K562 (cell line): ENCODE measurements around the gene SPATA2L.

Source experiments
- PCBP2 ChIP-seq: fragments of 200-400 bp; formaldehyde crosslinking; IDR thresholded peaks from 2 replicates; pipeline ENCODE4 v1.6.1; 2018; ENCODE audit warnings: low read length, low read depth, mild to moderate bottlenecking, moderate library complexity; ENCODE audit not compliant: poor library complexity, severe bottlenecking
- RBM39 ChIP-seq: fragments of 200-400 bp; formaldehyde crosslinking; optimal IDR thresholded peaks from 2 replicates; pipeline ENCODE3; 2018; ENCODE audit warnings: low read depth, low read length
- SMARCA5 ChIP-seq: fragments of 450-650 bp; IDR thresholded peaks from 2 replicates; pipeline ENCODE4 v1.6.1; 2016
- SMC3 ChIP-seq: conservative IDR thresholded peaks from 2 replicates; pipeline ENCODE4 v1.6.1; 2011; ENCODE audit warnings: low read depth, low read length, improper control_type of control experiment; ENCODE audit not compliant: insufficient read depth
- ZBTB17 ChIP-seq: fragments of 450-650 bp; formaldehyde crosslinking; IDR thresholded peaks from 2 replicates; pipeline ENCODE4 v1.4.0; 2020; ENCODE audit warnings: mild to moderate bottlenecking
- ZNF780A ChIP-seq: fragments of 250-450 bp; sonication (Bioruptor Pico); IDR thresholded peaks from 2 replicates; pipeline ENCODE4 v1.5.0; 2021; ENCODE audit warnings: mild to moderate bottlenecking
- TF ChIP-seq, protein P1 (sequence below): sonication (generic); formaldehyde crosslinking; IDR thresholded peaks from 2 replicates; pipeline ENCODE4 v1.9.0; 2022; ENCODE audit warnings: mild to moderate bottlenecking, missing genetic modification reagents
- TF ChIP-seq, protein P2 (sequence below), 2 experiments: IDR thresholded peaks in 1 of 2; conservative IDR thresholded peaks in 1 of 2; 2 replicates each; pipeline ENCODE4 v1.6.1; 2016; ENCODE audit warnings: low read depth in 2 of 2, mild to moderate bottlenecking in 1 of 2, missing compliant biosample characterization in 1 of 2, missing genetic modification characterization in 1 of 2, moderate library complexity in 1 of 2
- TF ChIP-seq, protein P3 (sequence below), 2 experiments: IDR thresholded peaks; 2 replicates each; pipeline ENCODE4 v1.6.1; 2012; ENCODE audit warnings: improper control_type of control experiment in 2 of 2, low read depth in 2 of 2, low read length in 2 of 2, borderline replicate concordance in 1 of 2
- TF ChIP-seq, protein P4 (sequence below), 3 experiments: fragments of 200-800 bp in 1 of 3; sonication (Bioruptor generic) in 1 of 3; sonication (generic) in 1 of 3; formaldehyde crosslinking in 1 of 3; IDR thresholded peaks; 2 replicates each; pipeline versions ENCODE4 v1.6.1 to v1.8.0; 2016 to 2022; ENCODE audit warnings: mild to moderate bottlenecking in 2 of 3, missing compliant biosample characterization in 2 of 3, missing genetic modification characterization in 2 of 3, missing genetic modification reagents in 1 of 3
- TF ChIP-seq, protein P5 (sequence below): fragments of 200-800 bp; sonication (Bioruptor generic); IDR thresholded peaks from 2 replicates; pipeline ENCODE4 v1.6.1; 2016; ENCODE audit warnings: missing genetic modification characterization, missing compliant biosample characterization
- TF ChIP-seq, protein P6 (sequence below), 3 experiments: IDR thresholded peaks in 2 of 3; conservative IDR thresholded peaks in 1 of 3; 2 replicates each; pipeline ENCODE4 v1.5.1; 2011 to 2012; ENCODE audit warnings: low read length in 3 of 3, mild to moderate bottlenecking in 3 of 3, control low read depth in 2 of 3, improper control_type of control experiment in 1 of 3, inconsistent platforms in 1 of 3, low read depth in 1 of 3, mixed read lengths in 1 of 3, moderate library complexity in 1 of 3; ENCODE audit not compliant: insufficient read depth in 2 of 3

DNA sequence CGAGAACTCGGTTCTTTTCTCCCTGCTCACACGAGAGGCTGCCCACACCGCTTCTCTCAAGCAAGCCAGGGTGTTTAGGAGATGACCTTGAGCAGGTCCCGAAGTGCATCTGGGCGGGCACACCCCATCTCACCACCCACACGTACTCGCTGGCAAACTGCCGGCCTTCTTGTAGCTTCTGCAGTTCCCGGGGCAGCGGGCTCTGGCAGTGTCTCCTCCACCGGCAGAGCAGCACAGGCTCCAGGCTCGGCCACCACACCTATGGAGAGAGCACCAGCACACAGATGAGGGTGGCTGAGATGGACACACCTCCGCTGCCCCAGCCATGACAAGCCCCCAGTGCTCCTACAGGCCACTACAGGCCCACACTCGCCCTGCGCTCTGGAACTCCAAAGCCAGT lies 43.3 kb upstream of the SPATA2L start:
- TF ChIP-seq, protein P1, sequence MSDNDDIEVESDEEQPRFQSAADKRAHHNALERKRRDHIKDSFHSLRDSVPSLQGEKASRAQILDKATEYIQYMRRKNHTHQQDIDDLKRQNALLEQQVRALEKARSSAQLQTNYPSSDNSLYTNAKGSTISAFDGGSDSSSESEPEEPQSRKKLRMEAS: no peak
- no peak for TF ChIP-seq ZNF780A (CRISPR knock-in tag)
- TF ChIP-seq, protein P2, sequence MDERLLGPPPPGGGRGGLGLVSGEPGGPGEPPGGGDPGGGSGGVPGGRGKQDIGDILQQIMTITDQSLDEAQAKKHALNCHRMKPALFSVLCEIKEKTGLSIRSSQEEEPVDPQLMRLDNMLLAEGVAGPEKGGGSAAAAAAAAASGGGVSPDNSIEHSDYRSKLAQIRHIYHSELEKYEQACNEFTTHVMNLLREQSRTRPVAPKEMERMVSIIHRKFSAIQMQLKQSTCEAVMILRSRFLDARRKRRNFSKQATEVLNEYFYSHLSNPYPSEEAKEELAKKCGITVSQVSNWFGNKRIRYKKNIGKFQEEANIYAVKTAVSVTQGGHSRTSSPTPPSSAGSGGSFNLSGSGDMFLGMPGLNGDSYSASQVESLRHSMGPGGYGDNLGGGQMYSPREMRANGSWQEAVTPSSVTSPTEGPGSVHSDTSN (CRISPR knock-in tag; IDR thresholded peaks at IDR 0.05; ENCODE audit: low read depth): no peak
- TF ChIP-seq, protein P2 (tag; conservative IDR thresholded peaks at IDR 0.05; ENCODE audit: low read depth): no peak
- TF ChIP-seq PCBP2: no peak
- no peak for TF ChIP-seq SMC3
- no peak for TF ChIP-seq RBM39
- TF ChIP-seq, protein P3, sequence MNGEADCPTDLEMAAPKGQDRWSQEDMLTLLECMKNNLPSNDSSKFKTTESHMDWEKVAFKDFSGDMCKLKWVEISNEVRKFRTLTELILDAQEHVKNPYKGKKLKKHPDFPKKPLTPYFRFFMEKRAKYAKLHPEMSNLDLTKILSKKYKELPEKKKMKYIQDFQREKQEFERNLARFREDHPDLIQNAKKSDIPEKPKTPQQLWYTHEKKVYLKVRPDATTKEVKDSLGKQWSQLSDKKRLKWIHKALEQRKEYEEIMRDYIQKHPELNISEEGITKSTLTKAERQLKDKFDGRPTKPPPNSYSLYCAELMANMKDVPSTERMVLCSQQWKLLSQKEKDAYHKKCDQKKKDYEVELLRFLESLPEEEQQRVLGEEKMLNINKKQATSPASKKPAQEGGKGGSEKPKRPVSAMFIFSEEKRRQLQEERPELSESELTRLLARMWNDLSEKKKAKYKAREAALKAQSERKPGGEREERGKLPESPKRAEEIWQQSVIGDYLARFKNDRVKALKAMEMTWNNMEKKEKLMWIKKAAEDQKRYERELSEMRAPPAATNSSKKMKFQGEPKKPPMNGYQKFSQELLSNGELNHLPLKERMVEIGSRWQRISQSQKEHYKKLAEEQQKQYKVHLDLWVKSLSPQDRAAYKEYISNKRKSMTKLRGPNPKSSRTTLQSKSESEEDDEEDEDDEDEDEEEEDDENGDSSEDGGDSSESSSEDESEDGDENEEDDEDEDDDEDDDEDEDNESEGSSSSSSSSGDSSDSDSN (IDR thresholded peaks at IDR 0.05; ENCODE audit: borderline replicate concordance in 1 of 2, low read depth in 2 of 2, low read length in 2 of 2): no peak
- no peak for TF ChIP-seq SMARCA5
- TF ChIP-seq, protein P4, sequence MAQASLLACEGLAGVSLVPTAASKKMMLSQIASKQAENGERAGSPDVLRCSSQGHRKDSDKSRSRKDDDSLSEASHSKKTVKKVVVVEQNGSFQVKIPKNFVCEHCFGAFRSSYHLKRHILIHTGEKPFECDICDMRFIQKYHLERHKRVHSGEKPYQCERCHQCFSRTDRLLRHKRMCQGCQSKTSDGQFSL (CRISPR knock-in tag; IDR thresholded peaks at IDR 0.05): no peak
- TF ChIP-seq, protein P4 (tag; IDR thresholded peaks at IDR 0.05): no peak
- TF ChIP-seq ZBTB17: no peak
- TF ChIP-seq, protein P5, sequence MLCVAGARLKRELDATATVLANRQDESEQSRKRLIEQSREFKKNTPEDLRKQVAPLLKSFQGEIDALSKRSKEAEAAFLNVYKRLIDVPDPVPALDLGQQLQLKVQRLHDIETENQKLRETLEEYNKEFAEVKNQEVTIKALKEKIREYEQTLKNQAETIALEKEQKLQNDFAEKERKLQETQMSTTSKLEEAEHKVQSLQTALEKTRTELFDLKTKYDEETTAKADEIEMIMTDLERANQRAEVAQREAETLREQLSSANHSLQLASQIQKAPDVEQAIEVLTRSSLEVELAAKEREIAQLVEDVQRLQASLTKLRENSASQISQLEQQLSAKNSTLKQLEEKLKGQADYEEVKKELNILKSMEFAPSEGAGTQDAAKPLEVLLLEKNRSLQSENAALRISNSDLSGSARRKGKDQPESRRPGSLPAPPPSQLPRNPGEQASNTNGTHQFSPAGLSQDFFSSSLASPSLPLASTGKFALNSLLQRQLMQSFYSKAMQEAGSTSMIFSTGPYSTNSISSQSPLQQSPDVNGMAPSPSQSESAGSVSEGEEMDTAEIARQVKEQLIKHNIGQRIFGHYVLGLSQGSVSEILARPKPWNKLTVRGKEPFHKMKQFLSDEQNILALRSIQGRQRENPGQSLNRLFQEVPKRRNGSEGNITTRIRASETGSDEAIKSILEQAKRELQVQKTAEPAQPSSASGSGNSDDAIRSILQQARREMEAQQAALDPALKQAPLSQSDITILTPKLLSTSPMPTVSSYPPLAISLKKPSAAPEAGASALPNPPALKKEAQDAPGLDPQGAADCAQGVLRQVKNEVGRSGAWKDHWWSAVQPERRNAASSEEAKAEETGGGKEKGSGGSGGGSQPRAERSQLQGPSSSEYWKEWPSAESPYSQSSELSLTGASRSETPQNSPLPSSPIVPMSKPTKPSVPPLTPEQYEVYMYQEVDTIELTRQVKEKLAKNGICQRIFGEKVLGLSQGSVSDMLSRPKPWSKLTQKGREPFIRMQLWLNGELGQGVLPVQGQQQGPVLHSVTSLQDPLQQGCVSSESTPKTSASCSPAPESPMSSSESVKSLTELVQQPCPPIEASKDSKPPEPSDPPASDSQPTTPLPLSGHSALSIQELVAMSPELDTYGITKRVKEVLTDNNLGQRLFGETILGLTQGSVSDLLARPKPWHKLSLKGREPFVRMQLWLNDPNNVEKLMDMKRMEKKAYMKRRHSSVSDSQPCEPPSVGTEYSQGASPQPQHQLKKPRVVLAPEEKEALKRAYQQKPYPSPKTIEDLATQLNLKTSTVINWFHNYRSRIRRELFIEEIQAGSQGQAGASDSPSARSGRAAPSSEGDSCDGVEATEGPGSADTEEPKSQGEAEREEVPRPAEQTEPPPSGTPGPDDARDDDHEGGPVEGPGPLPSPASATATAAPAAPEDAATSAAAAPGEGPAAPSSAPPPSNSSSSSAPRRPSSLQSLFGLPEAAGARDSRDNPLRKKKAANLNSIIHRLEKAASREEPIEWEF (CRISPR knock-in tag): no peak
- TF ChIP-seq, protein P6, sequence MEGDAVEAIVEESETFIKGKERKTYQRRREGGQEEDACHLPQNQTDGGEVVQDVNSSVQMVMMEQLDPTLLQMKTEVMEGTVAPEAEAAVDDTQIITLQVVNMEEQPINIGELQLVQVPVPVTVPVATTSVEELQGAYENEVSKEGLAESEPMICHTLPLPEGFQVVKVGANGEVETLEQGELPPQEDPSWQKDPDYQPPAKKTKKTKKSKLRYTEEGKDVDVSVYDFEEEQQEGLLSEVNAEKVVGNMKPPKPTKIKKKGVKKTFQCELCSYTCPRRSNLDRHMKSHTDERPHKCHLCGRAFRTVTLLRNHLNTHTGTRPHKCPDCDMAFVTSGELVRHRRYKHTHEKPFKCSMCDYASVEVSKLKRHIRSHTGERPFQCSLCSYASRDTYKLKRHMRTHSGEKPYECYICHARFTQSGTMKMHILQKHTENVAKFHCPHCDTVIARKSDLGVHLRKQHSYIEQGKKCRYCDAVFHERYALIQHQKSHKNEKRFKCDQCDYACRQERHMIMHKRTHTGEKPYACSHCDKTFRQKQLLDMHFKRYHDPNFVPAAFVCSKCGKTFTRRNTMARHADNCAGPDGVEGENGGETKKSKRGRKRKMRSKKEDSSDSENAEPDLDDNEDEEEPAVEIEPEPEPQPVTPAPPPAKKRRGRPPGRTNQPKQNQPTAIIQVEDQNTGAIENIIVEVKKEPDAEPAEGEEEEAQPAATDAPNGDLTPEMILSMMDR (IDR thresholded peaks at IDR 0.05 in 2 of 3, conservative IDR thresholded peaks at IDR 0.05 in 1 of 3; ENCODE audit: insufficient read depth in 2 of 3, low read depth in 1 of 3, low read length in 3 of 3): no peak
